ENCODE data around the gene PALLD. TPM values are rescaled to one million over a fixed set of nuclear protein-coding genes. Genes with fewer than 3 reads are reported as not detected.

The PALLD gene
- total and polyA plus RNA-seq, 2 of the 8 experiments (the other 6 are each of a cell fraction or from before 2014, with no cell fraction given) = 10.5 to 25.0 TPM

DNA sequence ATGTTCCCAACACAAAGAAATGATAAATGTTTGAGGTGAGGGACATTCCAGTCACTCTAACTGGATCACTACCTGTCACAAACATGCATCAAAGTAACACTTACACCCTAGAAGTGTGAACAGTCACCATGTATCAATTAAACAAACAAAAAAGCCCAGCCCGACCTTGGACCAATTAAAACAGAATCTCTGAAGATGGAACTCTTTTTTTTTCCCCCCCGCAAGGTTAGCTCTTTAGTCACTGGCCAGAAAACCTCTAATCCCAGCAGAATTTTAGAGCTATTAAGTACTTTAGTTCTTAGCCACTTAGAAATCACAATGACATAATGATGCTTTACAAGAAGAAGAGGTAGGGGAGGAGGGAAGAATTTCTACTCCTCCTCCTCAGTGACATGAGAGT lies 154.5 kb downstream of the PALLD start (continued):
- TF ChIP-seq CHD1 (IDR thresholded peaks at IDR 0.05; ENCODE audit: low read depth, low read length) (no peak), SP1 (IDR thresholded peaks at IDR 0.05; ENCODE audit: low read depth, low read length) (no peak), JUND (IDR thresholded peaks at IDR 0.05; ENCODE audit: low read length) (no peak), KDM1A (IDR thresholded peaks at IDR 0.05; ENCODE audit: borderline replicate concordance, low read length) (no peak)

Measured in H1 (cell line).